ENCODE measurements around the gene ADAMTS2. TPM values are rescaled to one million over a fixed set of nuclear protein-coding genes. Genes with fewer than 3 reads are reported as not detected.

ADAMTS2 gene
- total RNA-seq, 1 donor from 2014 or later = 18.8 TPM

- DNase-seq (ENCODE audit: low read depth) (no peak), FAIRE-seq (no peak)
- Histone ChIP-seq H3K36me3 (ENCODE audit: insufficient read depth, low read length) (no peaks in the 10 kb centered on the region), H3K4me2 (ENCODE audit: low read length) (no peak overlapping the region), H3K79me2 (ENCODE audit: insufficient read depth, low read length) (no peaks in the 10 kb centered on the region), H2AFZ (ENCODE audit: low read depth, low read length) (no peak overlapping the region), H3K27ac (ENCODE audit: low read depth, low read length) (no peak overlapping the region), H3K4me1 (ENCODE audit: insufficient read depth, low read length) (no peaks in the 10 kb centered on the region), H3K9me3 (ENCODE audit: insufficient read depth, low read depth, low read length) (no peaks in the 10 kb centered on the region), H3K27me3 (ENCODE audit: insufficient read depth, low read length) (no peaks in the 10 kb centered on the region), H3K4me3 (ENCODE audit: insufficient read depth, low read depth, low read length) (no peak overlapping the region), H3K9ac (ENCODE audit: low read length) (no peak overlapping the region), H4K20me1 (ENCODE audit: insufficient read depth, low read length) (no peaks in the 10 kb centered on the region)
- no peak for TF ChIP-seq EZH2 (IDR thresholded peaks at IDR 0.05; ENCODE audit: insufficient read depth, low read length)
- TF ChIP-seq CTCF (IDR thresholded peaks at IDR 0.05; ENCODE audit: insufficient read depth, low read depth, low read length) = no peak
- Mint-ChIP-seq H3K9me3 (ENCODE audit: unreplicated experiment) (no peaks in the 10 kb centered on the region), H3K36me3 (ENCODE audit: low read depth, unreplicated experiment) (peaks cover 5% of the 10 kb centered on the region), H3K27ac (ENCODE audit: unreplicated experiment) (no peak overlapping the region), H3K27me3 (ENCODE audit: low read depth, unreplicated experiment) (peaks cover 20% of the 10 kb centered on the region), H3K4me1 (ENCODE audit: low read depth, unreplicated experiment) (no peaks in the 10 kb centered on the region), H3K4me3 (ENCODE audit: unreplicated experiment) (no peak overlapping the region)
Observed at GRCh38 chr5:179192185-179192890, 152.9 kb downstream of the ADAMTS2 start.

- Histone ChIP-seq H3K27me3 (ENCODE audit: insufficient read depth, low read length) (no peaks in the 10 kb centered on the region), H3K36me3 (ENCODE audit: insufficient read depth, low read length) (no peaks in the 10 kb centered on the region), H2AFZ (ENCODE audit: low read depth, low read length) (no peak overlapping the region), H4K20me1 (ENCODE audit: insufficient read depth, low read length) (no peaks in the 10 kb centered on the region), H3K4me3 (ENCODE audit: insufficient read depth, low read depth, low read length) (no peak overlapping the region), H3K79me2 (ENCODE audit: insufficient read depth, low read length) (no peaks in the 10 kb centered on the region), H3K9me3 (ENCODE audit: insufficient read depth, low read depth, low read length) (no peaks in the 10 kb centered on the region), H3K4me1 (ENCODE audit: insufficient read depth, low read length) (no peaks in the 10 kb centered on the region), H3K27ac (ENCODE audit: low read depth, low read length) (no peak overlapping the region), H3K4me2 (ENCODE audit: low read length) (no peak overlapping the region), H3K9ac (ENCODE audit: low read length) (no peak overlapping the region)
- Mint-ChIP-seq H3K27me3 (ENCODE audit: low read depth, unreplicated experiment) (peaks cover 20% of the 10 kb centered on the region), H3K9me3 (ENCODE audit: unreplicated experiment) (no peaks in the 10 kb centered on the region), H3K4me3 (ENCODE audit: unreplicated experiment) (no peak overlapping the region), H3K4me1 (ENCODE audit: low read depth, unreplicated experiment) (no peaks in the 10 kb centered on the region), H3K27ac (ENCODE audit: unreplicated experiment) (no peak overlapping the region), H3K36me3 (ENCODE audit: low read depth, unreplicated experiment) (peaks cover 4% of the 10 kb centered on the region)
- TF ChIP-seq EZH2 (IDR thresholded peaks at IDR 0.05; ENCODE audit: insufficient read depth, low read length) (no peak), CTCF (IDR thresholded peaks at IDR 0.05; ENCODE audit: insufficient read depth, low read depth, low read length) (no peak)
- FAIRE-seq (no peak), DNase-seq (ENCODE audit: low read depth) (no peak)
Observed at GRCh38 chr5:179191506-179192184, 153.6 kb downstream of the ADAMTS2 start.

Measured in astrocyte (in vitro differentiated cells and primary cell).